ENCODE data around the gene COPZ1.

COPZ1 gene

GRCh38 chr12:54377007-54377406, 52.1 kb downstream of the COPZ1 start:
- no peak for DNase-seq (ENCODE audit: low read depth, low spot score)

DNA sequence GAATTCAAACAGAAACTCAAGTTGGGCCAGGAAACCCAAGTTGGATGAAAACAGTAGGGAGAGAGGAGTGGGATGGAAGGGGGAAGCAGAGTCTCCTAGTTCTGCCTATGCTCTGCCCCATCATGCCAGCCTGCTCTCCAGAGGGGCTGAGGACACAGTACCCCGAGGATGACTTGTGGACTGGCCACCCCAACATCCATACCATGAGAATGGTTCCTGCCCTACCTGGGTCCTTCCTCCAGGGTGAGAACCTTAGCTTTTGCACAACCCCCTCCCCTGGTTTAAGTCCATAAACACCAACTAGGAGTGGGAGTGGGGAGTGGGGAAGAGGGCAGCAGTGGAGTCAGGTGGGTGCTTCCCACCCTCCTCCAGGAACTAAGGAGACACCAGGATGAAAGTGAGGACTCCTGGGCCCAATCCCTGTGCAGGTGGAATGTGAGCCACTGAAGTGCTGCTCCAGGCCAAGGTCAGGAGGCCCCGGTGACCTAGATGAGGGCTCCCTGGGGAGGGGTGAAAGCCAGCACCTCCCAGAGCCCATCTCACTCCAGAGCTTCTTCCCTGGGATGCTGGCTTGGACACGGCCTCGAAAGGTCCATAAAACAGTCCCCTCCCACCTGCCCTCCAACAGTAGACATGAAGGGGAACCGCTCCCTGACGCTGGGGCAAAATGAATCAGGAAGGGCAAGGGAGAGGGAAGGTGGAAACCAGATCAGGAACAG, 53.0 kb downstream of the COPZ1 start:
- no peak for DNase-seq (ENCODE audit: low read depth, low spot score)

- DNase-seq (ENCODE audit: low read depth, low spot score), result no peak
These were observed 54.0 kb downstream of the COPZ1 start for GRCh38 chr12:54378796-54379397.

DNA sequence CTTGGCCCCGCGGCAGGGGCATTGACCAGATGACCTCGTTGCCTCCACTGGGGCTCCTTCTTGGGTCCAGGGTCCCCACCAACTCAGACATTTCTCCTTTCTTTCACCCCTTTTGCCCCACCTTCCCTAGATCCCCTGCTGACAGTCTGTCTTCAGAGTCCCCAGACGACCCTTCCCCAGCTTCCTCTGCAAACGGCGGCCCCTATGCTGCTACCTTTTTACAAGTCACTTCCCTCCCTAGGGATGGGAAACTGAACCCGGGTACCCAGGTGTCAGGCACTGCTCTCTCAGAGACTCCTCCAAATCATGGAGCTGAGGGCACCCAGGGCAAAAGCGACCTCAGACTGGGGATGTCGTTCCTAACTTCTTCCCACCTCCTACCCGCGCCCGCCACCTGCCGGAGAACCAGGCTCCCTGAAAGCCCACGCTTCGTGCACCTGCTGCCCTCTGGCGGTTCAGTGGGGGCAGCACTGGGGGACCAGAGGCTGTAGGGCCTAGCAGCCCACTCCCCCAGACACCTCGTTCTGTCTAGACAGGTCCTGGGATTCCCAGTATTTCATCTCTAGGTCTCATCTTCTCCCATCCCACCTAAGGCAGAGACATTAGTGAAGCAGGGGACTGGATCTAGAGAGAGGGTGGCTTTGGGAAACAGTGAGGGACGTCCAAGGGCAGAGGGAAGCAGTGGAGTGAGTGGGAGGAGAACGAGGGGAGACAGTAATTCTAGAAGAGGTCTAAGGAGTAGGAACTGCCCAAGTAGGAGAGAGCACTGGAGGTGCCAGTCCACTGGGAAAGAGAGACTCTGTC, 54.7 kb downstream of the COPZ1 start:
- no peak for DNase-seq (ENCODE audit: low read depth, low spot score)

DNA sequence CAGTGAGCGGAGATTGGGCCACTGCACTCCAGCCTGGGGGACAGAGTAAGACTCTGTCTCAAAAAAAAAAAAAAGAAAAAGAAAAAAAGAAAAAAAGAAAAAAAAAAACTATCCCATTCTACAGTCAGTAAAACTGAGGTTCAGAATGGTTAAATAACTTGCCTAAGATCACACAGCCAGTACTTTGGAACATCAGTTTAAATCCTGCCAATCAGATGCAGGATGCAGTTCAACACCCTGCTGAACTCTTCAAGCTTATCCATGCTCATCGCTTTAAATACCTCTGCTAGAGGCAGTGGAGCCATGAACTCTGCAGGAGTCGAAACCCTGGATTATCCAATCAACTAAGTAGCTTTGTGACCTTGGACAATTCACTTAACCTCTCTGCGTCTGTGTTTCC, 56.2 kb downstream of the COPZ1 start:
- DNase-seq (ENCODE audit: low read depth, low spot score), result no peak

GRCh38 chr12:54383041-54383609, 58.2 kb downstream of the COPZ1 start:
- DNase-seq (ENCODE audit: low read depth, low spot score), result no peak

GRCh38 chr12:54384591-54385041, 59.7 kb downstream of the COPZ1 start, which contains the start of gene ZNF385A:
Gene ZNF385A, minus strand, starts transcription at chr12:54384733. Its CDS starts 219 bp downstream, at chr12:54384514.
- no peak for DNase-seq (ENCODE audit: low read depth, low spot score)

DNA sequence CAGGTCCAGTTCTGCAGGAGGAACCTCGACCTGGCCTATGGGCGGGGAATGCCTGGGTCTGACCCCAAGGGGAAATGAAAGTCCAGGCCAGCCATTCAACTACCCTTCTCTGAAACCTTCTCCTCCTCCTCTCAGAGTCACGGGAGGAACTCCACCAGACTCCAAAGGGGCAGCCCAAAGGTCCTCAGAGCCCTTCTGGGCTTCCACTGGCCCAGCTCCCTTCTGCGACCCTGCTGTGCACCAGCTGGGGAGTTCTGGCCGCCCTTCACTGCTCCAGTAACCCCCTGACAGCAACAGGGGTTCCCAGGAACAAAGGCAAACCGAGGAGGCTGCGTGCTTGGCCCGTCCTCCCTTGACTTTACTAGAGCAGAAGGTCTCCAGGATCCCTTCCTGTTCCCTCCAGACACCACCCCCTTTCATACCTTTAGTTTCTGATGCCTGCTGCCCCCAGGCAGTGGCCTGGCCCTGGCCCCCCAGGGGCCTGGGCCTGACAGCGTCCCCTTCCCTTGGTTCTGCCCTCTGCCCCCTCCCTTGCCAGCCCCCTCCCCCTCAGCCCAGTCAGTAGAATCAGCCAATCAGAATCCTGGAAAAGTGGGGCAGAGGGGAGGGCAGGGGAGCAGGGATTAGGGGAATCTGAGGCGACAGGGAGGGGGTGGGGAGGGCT, 60.5 kb downstream of the COPZ1 start:
- DNase-seq (ENCODE audit: low read depth, low spot score), result no peak

DNA sequence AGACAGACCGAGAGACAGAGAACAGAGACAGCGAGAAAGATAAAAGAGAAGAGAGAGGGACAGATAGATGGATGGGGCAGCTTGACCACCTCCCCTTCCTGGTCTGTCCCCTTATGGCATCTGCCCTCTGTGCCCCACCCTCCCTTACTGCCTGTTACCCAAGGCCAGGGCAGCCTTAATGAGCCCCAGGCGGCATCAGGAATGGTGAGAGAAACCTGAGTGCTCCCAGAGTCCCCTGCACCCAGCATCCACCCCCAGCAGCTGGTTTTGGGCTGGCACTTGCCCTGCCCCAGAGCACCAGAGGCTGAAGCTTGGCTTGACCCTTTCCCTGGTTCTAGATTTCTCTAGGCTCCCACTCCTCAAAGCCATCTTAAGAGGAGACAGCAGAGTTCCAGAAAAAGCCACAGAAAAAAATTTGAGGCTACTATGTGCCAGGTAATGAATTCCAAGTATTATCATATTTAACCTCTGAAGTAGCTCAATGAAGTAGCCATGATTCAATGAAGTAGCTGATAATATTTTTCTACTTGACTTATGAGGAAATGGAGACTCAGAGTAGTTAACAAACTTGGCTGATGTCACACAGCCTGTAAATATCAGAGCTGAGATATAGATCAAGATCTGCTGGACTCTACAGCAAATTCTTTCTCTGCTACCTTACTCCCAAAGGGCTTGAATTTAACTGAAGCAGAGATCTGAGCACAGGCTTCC, 61.6 kb downstream of the COPZ1 start:
- no peak for DNase-seq (ENCODE audit: low read depth, low spot score)

DNA sequence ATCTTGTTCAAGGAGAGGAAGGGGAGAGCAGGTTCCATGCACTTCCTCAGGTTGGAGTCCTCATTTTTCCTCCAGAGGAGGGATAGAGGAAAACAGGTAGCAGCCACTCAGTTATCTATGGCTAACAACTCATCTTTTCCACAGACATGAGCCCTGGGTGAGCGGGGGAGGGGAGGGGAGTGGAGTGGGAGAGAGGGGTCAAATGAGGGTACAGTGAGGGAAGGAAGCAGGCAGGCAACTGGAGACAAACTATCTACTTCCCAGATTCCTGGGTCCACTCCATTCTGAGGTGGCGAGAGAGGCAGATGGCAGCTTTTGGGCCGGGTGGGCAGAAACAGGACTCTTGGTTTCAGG, 62.2 kb downstream of the COPZ1 start:
- no peak for DNase-seq (ENCODE audit: low read depth, low spot score)

- no peak for DNase-seq (ENCODE audit: low read depth, low spot score)
These were observed 63.6 kb downstream of the COPZ1 start for GRCh38 chr12:54388237-54389133.

DNA sequence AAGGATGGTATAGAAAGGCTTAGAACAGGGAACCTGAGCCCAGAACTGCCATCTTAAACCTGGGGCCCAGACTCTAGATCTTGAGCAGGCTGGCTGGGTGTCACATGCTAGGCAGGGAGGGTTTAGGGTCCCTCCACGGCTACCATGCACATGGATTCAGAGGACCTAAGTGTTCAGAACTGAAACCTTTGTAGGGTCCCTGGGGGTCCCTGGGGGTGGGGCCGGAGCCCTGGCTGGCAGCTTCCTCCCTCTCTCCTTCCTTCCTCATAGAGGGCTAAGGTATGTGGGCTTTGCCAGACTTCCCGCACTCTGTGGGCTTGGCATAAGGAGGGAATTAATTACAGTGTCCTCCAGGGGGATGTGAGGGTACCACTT, 64.2 kb downstream of the COPZ1 start:
- DNase-seq (ENCODE audit: low read depth, low spot score), result no peak

DNA sequence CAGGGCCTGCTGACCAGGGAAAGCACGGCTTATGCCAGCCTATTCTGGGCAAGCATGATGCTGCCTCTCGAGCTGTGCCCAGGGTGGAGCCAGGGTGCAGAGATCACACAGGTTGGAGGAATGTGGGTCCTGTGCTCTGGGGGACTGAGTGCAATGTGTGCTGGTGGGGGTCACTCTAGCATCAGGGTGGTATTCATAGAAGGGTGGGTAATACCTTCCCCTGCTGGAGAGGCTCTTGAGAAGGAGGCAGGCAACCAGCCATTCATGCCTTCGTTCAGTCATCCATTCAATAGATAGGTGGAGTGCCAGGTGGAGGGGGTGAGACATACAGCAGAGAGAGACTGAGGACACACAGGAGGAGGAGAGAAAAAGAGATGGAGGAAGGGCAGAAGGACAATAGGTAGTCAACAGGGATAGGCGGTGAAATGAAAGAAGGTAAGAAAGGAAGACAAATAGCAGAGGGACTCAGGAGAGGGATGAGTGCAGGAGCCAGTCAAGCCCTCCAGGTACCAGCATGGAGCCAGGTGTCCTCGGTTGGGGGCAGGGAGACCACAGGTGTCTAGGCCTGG, 64.8 kb downstream of the COPZ1 start:
- DNase-seq (ENCODE audit: low read depth, low spot score), result no peak

DNA sequence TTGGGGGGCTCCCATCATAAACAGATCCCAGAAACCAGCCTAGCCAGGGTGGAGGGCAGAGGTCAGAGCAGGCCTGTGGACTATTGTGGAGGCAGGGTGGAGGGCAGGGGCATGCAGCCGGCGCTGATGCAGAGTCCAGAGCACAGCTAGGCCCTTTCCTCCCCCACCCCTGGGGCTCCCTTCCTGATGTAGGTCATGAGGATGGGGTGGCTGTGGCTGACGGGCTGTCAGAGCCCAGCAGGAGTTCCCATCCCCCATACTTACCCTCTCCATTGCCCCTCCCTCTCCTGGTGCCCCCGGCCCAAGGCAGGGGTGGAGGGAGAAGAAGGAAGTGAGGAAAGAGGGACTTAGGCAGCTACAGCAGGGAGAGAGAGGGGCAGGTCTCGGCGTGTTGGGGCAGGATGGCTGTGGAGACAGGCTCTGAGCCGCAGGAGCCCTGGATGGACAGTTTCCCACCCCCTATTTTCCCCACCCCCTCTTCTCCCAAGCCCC, 65.3 kb downstream of the COPZ1 start:
- no peak for DNase-seq (ENCODE audit: low read depth, low spot score)

- no peak for DNase-seq (ENCODE audit: low read depth, low spot score)
These were observed 66.0 kb downstream of the COPZ1 start for GRCh38 chr12:54390668-54391551.

- DNase-seq (ENCODE audit: low read depth, low spot score), result no peak
These were observed 67.7 kb downstream of the COPZ1 start for GRCh38 chr12:54392485-54393206.

DNA sequence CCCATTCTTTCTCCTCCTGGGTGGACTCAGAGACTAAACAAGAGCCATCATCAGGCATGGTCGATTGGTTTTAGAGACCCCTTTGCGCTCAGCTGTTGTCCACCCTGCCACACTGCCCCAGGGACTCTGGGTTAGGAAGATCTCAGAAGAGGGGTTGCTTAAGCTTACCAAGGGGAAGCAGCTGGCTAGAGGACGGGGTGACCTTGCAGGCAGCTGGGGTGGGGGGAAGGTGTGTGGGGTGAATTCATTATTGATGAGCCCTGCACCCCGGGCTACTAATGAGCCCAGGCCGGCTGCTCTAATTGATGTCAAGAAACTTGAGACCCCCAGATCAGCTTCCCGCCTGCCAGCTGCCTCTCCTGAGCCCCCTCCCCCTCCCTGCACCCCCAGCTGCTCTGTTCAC, 68.3 kb downstream of the COPZ1 start:
- DNase-seq (ENCODE audit: low read depth, low spot score), result no peak

DNA sequence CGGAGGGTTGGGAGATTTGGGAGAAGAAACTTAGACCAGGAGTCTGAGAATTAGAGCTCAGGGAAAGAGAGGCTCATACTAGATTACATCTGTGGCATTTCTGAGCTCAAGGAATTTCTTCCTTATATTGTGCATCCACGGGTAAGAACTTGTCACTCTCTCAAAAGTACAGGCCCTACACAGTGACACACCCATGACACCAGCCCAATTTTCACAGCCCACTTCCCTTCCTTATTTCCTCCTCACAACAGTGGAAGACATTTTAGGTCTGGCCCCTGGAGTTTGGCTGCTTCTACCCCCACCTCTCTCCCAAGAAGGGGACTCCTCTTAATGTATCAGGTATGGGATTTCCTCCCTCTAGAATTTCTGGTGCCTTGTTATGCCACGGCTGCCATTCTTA, 68.8 kb downstream of the COPZ1 start:
- DNase-seq (ENCODE audit: low read depth, low spot score), result no peak
